Left lung (tissue), 10 donors: ENCODE measurements around the gene TBX6. TPM values are rescaled to one million over a fixed set of nuclear protein-coding genes. Genes with fewer than 3 reads are reported as not detected.
"Not testable (repeated sequence)": the region's sequence is repeated elsewhere in the genome, so short reads cannot be mapped to it uniquely, and the experiment has no call there.

ENCODE experiments used
- ATAC-seq: fragments of 200-7000 bp; cut with Tn5 transposase; one replicate; pipeline ENCODE4 v1.9.1; 2020; ENCODE audit warnings: moderate library complexity
- DNase-seq, 4 donors: peaks; one replicate each; pipeline ENCODE4 v3.0.0-alpha.2; 2013 to 2020
- H3K27ac ChIP-seq, 2 donors: fragments of 200-600 bp; sonication (generic) in 1 of 2; one replicate each; pipeline versions ENCODE4 v1.5.0 to v1.8.0; 2020 to 2021
- H3K27me3 ChIP-seq, 2 donors: fragments of 200-600 bp; sonication (generic) in 1 of 2; one replicate each; pipeline versions ENCODE4 v1.5.0 to v1.8.0; 2020 to 2021
- H3K36me3 ChIP-seq, 2 donors: fragments of 200-600 bp; sonication (generic) in 1 of 2; one replicate each; pipeline versions ENCODE4 v1.5.0 to v1.8.0; 2020 to 2021
- H3K4me1 ChIP-seq, 2 donors: fragments of 200-600 bp; one replicate each; pipeline ENCODE4 v1.8.0; 2021
- H3K4me3 ChIP-seq, 2 donors: fragments of 200-600 bp; sonication (generic) in 1 of 2; one replicate each; pipeline versions ENCODE4 v1.5.0 to v1.8.0; 2020 to 2021; ENCODE audit warnings: mild to moderate bottlenecking in 1 of 2
- H3K9me3 ChIP-seq, 2 donors: fragments of 200-600 bp; sonication (generic) in 1 of 2; one replicate each; pipeline versions ENCODE4 v1.5.0 to v1.8.0; 2020 to 2021
- CTCF ChIP-seq, 2 donors: fragments of 200-600 bp; sonication (generic) in 1 of 2; IDR thresholded peaks; one replicate each; pipeline versions ENCODE4 v1.5.0 to v1.8.0; 2021; ENCODE audit warnings: antibody characterized with exemption in 2 of 2
- intact Hi-C, 2 donors: fragments of 100-400 bp; cut with DNase I; formaldehyde crosslinking; loops; one replicate each; pipeline versions ENCODE4 v1.11.2 to v1.14.2; 2022
- polyA plus RNA-seq, 6 donors: library from polyadenylated mRNA; unstranded; fragments of 120-200 nt; gene quantifications; one replicate each; pipeline ENCODE4 v1.2.1, GENCODE V29; 2013; ENCODE audit not compliant: insufficient read length in 6 of 6
- total RNA-seq, 2 donors: library from RNA; stranded (reverse); fragmentation: NEBNext Ultra II Directional; extraction: Animal tissue kit (Norgen Biotek cat#: 25700); gene quantifications; one replicate each; pipeline ENCODE4 v1.2.1, GENCODE V29; 2021
- donor health status: DM: no; HTN: yes; CAD: no.
- donor health status: DM: no; HTN: no; CAD: no.

The TBX6 gene
- total and polyA plus RNA-seq, 8 donors: 0.79 to 1.9 (median 1.7) TPM

- no peaks in the 10 kb centered on the region for H3K36me3 ChIP-seq
- intact Hi-C loops: no loop called here
- DNase-seq: no peak
- no peak for ATAC-seq
- peaks cover 0 to 12% of the 10 kb centered on the region in 2 donors for H3K4me1 ChIP-seq
- H3K27ac ChIP-seq: no peak overlapping the region
- TF ChIP-seq CTCF (IDR thresholded peaks at IDR 0.05): no peak
- no peaks in the 10 kb centered on the region for H3K27me3 ChIP-seq
- H3K4me3 ChIP-seq: no peak overlapping the region
- no peaks in the 10 kb centered on the region for H3K9me3 ChIP-seq
These were observed 40.9 kb upstream of the TBX6 start for GRCh38 chr16:30132591-30132990.

DNA sequence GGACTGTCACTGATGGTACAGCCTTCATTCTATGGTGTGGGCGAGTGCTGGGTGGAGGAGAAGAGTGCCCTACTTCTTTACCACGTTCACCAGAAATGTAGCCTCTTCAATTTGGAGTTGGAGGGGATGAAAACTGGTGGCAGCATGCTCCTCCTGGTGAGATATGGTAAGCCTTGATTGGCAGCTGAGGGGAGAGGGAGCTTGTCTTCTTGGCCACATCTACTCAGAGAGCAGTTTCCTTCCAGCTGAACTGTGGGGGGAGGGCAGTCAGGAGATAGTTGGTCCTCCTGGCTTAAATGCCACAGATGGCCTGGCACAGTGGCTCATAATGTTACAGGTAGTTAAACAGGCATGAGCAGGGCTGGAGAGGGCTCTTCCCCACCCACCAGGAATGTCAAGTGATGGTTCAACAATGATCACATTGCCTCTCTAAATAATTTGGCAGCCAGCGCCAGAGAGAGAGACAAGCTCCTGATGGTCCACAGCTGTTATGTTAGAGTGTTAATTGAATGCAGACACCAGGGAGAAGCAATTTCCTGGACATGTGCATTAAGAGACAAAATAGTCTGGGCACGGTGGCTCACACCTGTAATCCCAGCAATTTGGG, 40.2 kb upstream of the TBX6 start:
- intact Hi-C loops: no loop called here
- H3K4me3 ChIP-seq: no peak overlapping the region
- no peaks in the 10 kb centered on the region for H3K27me3 ChIP-seq
- DNase-seq (no peak), ATAC-seq (peak; percentile 78)
- H3K4me1 ChIP-seq: peaks cover 0 to 6% of the 10 kb centered on the region in 2 donors
- TF ChIP-seq CTCF (IDR thresholded peaks at IDR 0.05): no peak
- no peaks in the 10 kb centered on the region for H3K9me3 ChIP-seq
- H3K36me3 ChIP-seq: no peaks in the 10 kb centered on the region
- no peak overlapping the region for H3K27ac ChIP-seq

GRCh38 chr16:30127993-30128392, 36.3 kb upstream of the TBX6 start:
- intact Hi-C loops: no loop called here
- Histone ChIP-seq H3K4me1 (peaks cover 4 to 5% of the 10 kb centered on the region in 2 donors), H3K27me3 (no peaks in the 10 kb centered on the region), H3K27ac (no peak overlapping the region), H3K9me3 (no peaks in the 10 kb centered on the region), H3K4me3 (no peak overlapping the region), H3K36me3 (no peaks in the 10 kb centered on the region)
- TF ChIP-seq CTCF (IDR thresholded peaks at IDR 0.05): no peak
- ATAC-seq (no peak), DNase-seq (no peak)

DNA sequence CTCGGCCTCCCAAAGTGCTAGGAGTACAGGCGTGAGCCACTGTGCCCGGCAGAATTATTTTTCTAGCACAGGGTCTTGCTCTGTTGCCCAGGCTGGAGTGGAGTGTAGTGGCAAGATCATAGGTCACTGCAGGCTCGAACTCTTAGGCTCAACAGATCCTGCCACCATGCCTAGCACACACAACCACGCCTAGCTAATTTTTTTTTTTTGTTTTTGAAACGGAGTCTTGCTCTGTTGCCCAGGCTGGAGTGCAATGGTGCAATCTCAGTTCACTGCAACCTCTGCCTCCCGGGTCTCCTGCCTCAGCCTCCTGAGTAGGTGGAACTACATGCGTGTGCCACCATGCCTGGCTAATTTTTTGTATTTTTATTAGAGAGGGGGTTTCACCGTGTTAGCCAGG, 34.0 kb upstream of the TBX6 start:
- H3K36me3 ChIP-seq, H3K9me3 ChIP-seq, H3K27ac ChIP-seq, ATAC-seq, H3K4me3 ChIP-seq, H3K27me3 ChIP-seq, DNase-seq, intact Hi-C loops: not testable (repeated sequence)
- H3K4me1 ChIP-seq: peaks cover 7 to 26% of the 10 kb centered on the region in 2 donors

GRCh38 chr16:30124985-30125379, 33.3 kb upstream of the TBX6 start:
- no peak for DNase-seq
- no peaks in the 10 kb centered on the region for H3K9me3 ChIP-seq
- H3K27me3 ChIP-seq: no peaks in the 10 kb centered on the region
- peak overlapping the region in 1 of 2 donors; percentile 87 for H3K27ac ChIP-seq
- H3K4me1 ChIP-seq: peaks cover 7 to 33% of the 10 kb centered on the region in 2 donors
- intact Hi-C loops: no loop called here
- TF ChIP-seq CTCF (IDR thresholded peaks at IDR 0.05): no peak
- peaks cover 0 to 2% of the 10 kb centered on the region in 2 donors for H3K36me3 ChIP-seq
- no peak overlapping the region for H3K4me3 ChIP-seq
- ATAC-seq: no peak
